Measurements from ENCODE around the gene ROBO1.

Gene ROBO1

DNA sequence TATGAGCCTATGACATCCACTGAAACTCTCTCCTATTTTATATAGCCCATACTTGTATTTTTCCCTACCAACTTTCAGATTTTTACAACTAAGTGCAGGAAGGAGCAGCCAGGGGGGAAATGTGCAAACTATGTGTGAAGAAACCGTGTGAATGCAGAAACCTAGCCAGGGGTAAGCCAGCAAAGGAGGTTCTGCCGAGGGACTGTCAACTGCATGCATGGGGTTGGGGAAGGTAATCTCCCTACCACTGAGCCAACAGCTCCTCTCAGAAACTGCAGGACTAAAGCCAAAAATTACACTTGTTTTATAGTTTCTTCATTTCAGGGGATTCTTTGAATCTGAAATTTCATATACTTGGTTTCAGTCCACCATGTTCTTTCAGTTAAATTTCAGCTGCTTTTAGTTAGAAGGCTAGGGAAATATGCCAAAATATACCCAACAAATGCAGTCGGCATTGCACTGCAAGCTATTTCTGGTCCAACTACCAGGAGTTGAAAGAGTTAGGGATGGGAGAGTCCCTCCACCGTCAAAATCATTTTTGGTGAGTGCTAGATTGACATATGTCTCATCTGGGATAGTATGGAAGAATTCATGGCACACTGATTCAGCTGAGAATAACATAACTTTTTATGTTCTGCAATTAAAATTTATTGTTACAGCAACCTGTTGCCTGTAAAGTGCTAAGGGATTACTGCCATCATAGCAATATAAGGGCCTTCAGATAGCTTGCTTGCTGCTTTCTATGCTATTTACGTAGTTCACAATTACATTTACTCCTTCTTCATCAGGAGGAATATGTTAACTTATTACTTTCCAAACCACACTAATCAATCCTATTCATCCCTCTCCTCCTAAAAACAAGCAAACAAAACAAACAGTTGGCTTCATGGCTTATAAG lies 904.2 kb downstream of the ROBO1 start:
- FAIRE-seq: no peak
- no peak for TF ChIP-seq POLR2A (IDR thresholded peaks at IDR 0.05; ENCODE audit: low read depth, low read length)
- DNase-seq (ENCODE audit: insufficient read length, low spot score): no peak

DNA sequence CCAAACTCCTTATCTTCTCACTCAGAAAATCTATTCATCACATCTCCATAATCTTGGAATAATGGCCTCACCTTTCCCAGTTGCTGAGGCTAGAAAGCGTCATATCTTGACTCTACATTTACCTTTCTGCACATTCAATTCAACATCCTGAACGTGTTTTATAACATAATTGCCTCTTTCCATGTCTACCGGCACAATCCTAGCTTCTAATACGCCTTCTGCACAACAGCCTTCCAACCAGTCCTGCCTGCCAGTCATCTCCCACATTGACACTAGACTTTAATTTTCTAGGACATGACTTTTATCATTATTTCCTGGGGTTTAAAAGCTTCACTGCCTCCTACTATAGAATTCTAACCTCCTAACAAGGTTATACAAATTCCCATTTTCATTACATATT lies 906.6 kb downstream of the ROBO1 start:
- FAIRE-seq (no peak), DNase-seq (ENCODE audit: insufficient read length, low spot score) (no peak)
- TF ChIP-seq POLR2A (IDR thresholded peaks at IDR 0.05; ENCODE audit: low read depth, low read length): no peak

DNA sequence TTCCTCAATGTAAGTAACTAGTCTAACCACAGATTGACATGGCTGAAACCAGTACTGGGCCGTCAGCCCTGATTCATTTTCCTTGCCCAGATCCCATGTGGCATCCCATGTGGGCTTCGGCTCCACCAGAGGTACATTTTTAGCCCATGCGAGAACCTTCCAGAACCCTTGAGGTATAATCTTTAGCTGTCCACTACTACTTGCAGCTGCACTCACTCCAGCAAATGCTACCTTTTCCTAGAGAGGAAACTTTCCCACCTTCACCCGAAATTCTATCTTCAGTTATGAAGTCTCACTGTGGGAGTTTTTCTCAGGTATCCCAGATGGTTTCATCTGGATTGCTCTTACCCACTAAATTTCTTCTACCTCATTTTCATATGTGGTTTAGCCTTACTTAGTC lies 907.2 kb downstream of the ROBO1 start:
- FAIRE-seq: no peak
- TF ChIP-seq POLR2A (IDR thresholded peaks at IDR 0.05; ENCODE audit: low read depth, low read length): no peak
- no peak for DNase-seq (ENCODE audit: insufficient read length, low spot score)

DNA sequence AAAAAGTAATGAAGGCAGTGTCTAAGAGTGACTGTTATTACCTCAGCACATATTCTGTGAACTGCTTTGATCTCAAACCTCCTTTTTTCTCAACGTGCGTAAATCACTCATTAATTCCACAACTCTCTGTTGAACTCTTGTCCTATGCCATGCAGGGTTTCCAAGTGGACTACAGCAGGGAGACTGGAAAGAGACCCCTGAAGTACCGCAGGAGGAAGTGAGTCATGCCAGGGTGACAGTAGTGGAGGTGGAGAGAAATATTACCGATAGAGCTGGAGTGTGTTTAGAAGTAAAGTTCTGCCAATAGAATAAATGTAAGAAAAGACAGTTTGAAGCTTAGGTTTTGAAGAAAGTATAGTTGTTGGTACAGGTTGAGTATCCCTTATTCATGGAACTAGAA lies 908.9 kb downstream of the ROBO1 start:
- FAIRE-seq (peak; percentile 83), DNase-seq (ENCODE audit: insufficient read length, low spot score) (no peak)
- no peak for TF ChIP-seq POLR2A (IDR thresholded peaks at IDR 0.05; ENCODE audit: low read depth, low read length)

DNA sequence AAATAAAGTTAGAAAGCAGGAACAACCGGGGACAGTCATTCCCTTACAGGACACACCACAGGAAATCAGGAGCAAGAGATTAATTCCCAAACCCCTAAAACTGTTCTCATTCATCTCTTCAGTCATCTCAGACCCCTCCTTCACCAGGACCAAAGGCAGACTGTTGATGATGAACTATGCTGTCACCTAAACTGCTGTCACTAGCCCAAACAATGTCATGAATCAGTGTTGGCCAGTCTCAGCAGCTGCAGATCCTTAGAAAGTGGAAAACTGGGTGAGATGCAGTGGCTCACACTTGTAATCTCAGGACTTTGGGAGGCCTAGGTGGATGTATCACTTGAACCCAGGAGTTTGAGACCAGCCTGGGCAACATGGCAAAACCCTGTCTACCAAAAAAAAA lies 909.6 kb downstream of the ROBO1 start:
- peak; percentile 94 for FAIRE-seq
- no peak for DNase-seq (ENCODE audit: insufficient read length, low spot score)
- no peak for TF ChIP-seq POLR2A (IDR thresholded peaks at IDR 0.05; ENCODE audit: low read depth, low read length)

DNA sequence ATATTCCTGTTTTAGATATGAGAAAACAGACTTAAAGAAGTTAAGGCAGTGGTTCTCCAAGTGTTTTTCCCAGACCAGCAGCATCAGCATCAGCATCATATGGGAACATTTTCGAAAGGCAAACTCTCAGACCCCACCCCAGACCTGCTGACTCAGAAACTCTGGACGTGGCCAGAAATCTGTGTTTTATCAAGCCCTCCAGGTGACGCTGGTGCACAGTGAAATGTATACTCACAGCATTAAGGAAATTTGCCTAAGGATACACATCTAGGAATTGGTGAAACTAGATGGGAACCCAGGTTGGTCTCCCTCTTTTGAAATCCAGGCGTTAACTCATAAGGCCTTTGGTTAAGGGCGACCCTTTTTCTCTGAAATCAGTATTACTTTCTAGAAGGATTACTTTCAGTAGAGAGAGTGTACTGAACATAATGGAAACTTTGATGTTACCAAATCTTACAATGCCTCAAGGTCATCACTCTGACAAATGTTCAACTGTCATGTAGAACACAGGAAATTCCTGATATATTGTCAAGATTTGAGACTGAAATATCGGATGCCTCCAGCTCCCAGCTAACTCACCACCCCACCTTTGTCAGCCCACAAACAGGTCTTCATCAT lies 910.2 kb downstream of the ROBO1 start:
- no peak for TF ChIP-seq POLR2A (IDR thresholded peaks at IDR 0.05; ENCODE audit: low read depth, low read length)
- no peak for DNase-seq (ENCODE audit: insufficient read length, low spot score)
- FAIRE-seq: peak; percentile 93

DNA sequence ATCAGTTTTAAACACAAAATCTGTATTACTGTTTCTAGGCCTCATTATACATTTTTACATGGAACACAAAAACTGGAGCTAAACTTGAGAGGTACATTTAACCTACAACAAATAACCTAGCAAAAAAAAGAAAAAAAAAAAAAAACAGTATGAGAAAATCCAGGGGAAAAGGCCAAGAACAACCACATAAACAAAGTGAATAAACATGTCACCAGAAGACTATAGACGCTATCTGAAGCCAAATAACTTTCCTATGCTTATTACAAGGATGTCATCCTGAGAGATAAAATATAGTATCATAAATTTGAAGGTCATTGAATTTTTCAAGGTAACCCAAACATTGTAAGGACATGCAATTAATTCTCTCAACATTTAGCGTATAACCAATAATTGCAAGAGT lies 911.6 kb downstream of the ROBO1 start:
- no peak for TF ChIP-seq POLR2A (IDR thresholded peaks at IDR 0.05; ENCODE audit: low read depth, low read length)
- no peak for FAIRE-seq
- no peak for DNase-seq (ENCODE audit: insufficient read length, low spot score)

DNA sequence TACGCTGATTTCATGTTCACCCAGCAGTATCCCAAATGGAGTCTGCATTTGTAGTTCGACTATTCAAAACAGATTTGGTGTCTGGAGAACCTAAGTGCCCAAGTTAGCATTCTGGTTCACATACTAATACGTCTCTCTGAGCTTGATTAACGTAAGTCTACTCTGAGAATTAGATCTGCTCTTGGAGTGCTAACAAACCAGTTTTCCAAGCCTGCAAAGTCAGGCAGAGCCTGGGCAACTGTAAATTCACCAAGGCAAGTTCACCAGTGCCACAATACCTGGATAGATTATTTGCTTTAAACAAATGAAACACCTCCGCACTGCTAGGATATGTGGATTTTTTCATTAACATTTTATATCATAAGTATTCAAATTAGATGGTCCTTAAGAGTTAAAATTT lies 912.6 kb downstream of the ROBO1 start:
- no peak for DNase-seq (ENCODE audit: insufficient read length, low spot score)
- peak; percentile 75 for FAIRE-seq
- TF ChIP-seq POLR2A (IDR thresholded peaks at IDR 0.05; ENCODE audit: low read depth, low read length): no peak

DNA sequence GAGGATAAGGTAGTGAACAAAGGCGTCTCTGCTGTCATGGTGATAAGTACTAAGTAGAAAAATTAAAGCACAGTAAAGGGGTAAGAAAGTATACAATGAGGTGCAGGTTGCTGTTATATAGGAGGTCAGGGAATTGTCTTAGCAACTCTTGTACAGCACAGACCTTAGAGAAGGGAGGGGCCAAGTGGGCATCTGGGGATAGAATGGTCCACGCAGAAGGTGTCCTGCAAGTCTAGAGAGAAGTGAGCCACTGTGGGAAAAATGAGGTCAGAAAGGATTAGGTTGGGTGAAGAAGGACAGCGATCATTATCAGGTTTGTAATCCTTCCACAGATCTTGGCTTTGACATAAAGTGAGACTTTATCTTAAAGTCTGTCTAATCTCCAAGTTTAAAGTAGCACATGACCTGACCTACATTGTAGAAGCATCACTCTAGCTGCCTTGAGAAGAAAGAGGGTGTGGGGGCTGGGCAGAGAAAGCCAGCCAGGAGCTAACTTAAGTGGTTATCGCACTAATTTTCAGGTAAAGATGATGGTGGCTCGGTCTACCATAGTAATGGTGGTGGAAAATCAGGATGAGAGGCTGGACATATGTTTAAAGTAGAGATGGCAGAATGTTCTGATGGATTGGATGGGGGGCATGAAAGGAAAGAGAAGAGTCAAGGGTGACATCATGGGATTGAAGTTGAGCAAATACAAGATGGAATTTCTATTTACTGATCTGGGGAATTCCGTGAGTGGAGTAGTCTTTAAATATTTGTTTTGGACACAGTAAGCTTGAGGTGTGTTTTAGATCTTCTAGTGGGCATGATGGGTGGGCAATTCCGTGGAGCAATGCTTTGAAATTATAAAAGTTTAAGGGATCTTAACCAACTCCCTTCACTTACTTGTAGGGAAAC lies 919.2 kb downstream of the ROBO1 start:
- peak; percentile 78 for FAIRE-seq
- no peak for TF ChIP-seq POLR2A (IDR thresholded peaks at IDR 0.05; ENCODE audit: low read depth, low read length)

DNA sequence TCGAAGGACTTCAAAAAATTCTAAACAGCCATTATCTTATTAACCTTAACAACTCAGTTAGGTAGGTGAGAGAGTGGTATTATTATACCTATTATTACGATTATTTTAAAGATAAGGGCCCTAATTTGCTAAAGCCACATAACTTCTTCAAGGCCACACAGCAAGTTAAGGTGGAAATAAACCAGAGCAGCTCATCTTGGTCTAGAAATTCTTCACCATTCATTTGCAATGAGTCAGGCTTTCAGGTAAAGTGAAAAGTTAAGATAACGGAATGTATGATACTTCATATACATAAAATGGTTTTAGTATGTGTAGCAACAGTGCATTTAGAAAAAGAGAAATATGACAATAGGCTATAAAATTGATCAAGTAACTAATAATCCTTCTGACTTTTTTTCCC lies 920.2 kb downstream of the ROBO1 start:
- FAIRE-seq (no peak), DNase-seq (ENCODE audit: insufficient read length, low spot score) (no peak)
- no peak for TF ChIP-seq POLR2A (IDR thresholded peaks at IDR 0.05; ENCODE audit: low read depth, low read length)

More for the DNA sequence above, 919.2 kb downstream of the ROBO1 start:
- DNase-seq (ENCODE audit: insufficient read length, low spot score): no peak

DNA sequence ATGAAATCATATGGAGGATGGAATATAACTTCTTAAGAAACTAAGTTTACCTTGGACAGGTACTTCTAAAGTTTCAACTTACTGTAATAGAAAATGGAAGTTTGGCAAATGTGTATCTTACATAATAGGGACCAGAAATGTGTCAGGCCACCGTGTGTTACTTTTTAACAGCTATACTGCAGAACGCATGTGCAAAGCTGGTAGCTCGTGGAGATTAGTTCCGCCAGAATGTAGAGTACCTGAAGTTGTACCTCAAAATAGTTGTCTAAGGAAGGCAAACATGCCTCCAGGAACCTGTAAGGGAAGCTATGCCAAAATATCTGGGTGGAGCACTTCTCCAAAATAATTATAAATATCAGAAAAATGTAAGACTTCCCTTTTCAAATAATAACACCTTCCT lies 920.6 kb downstream of the ROBO1 start:
- no peak for TF ChIP-seq POLR2A (IDR thresholded peaks at IDR 0.05; ENCODE audit: low read depth, low read length)
- FAIRE-seq (no peak), DNase-seq (ENCODE audit: insufficient read length, low spot score) (no peak)

DNA sequence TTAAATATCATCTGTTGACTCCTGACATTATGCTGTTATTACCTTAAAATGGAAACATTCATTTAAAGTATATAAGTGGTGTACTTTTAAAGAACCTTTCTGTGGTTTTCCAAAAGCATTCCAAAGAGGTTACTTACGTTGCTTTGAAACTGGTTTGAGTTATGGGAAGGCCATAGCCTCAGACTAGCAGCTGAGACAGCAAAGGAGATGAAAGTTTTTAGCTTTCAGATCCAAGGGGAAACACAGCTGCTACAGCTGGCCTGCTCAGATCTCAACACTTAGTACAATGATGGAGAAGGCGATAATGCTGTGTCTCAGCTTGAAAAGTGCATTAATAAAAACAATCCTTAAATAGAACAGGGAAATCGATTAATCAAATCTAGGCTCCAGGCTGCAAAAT lies 921.1 kb downstream of the ROBO1 start:
- no peak for TF ChIP-seq POLR2A (IDR thresholded peaks at IDR 0.05; ENCODE audit: low read depth, low read length)
- no peak for DNase-seq (ENCODE audit: insufficient read length, low spot score)
- peak; percentile 91 for FAIRE-seq

DNA sequence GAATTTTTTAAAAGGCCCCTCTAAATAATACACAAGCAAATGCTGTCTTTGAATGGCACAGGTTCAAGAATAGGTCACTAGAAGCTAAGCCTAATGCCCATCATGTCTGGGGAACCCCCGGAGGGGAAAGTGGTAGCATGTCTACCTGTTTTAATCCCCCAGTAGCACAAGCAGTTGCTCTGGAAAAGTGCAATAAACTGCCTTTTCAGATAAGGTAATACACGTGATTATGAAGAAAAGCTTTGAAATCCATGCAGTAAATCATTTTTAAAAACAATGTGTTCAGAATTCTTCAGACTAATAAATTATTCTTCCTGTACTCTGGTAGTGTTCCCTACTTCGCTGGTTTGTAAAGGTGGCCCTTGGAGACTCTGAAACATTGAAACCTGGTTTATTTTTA lies 922.2 kb downstream of the ROBO1 start:
- no peak for TF ChIP-seq POLR2A (IDR thresholded peaks at IDR 0.05; ENCODE audit: low read depth, low read length)
- no peak for FAIRE-seq
- DNase-seq (ENCODE audit: insufficient read length, low spot score): no peak

DNA sequence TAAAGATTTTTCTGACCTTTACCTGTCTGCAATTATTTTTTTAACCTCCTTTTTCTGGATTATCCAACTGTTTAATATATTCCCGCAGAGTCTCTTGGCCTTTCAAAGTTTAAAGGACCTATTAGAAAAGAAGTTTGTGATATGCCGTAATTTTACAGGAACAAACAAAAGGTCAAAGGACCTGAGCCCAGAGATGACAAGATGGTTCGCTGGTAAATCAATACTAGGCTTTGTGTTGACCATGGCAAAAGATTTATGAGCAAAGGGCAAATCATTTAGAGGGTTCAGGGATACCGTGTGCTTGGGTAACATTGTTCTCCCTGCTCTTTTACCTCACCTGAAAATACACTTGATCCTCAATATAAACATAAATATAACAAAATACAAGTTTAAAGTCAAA lies 923.5 kb downstream of the ROBO1 start:
- TF ChIP-seq POLR2A (IDR thresholded peaks at IDR 0.05; ENCODE audit: low read depth, low read length): no peak
- FAIRE-seq (no peak), DNase-seq (ENCODE audit: insufficient read length, low spot score) (no peak)

Measured in H54 (cell line).